GM10266 (cell line): Measurements from ENCODE around the gene NPTN.

Source experiments
- DNase-seq: peaks from one replicate; pipeline ENCODE4 v3.0.0; 2012; ENCODE audit errors: extremely low spot score
- CTCF ChIP-seq: IDR thresholded peaks from 2 replicates; pipeline ENCODE4 v1.5.1; 2012; ENCODE audit warnings: mild to moderate bottlenecking, low read depth; ENCODE audit not compliant: control insufficient read depth, insufficient read depth; ENCODE audit errors: missing control alignments

Gene NPTN

GRCh38 chr15:73632670-73633058, 525 bp downstream of the NPTN start:
- no peak for DNase-seq
- no peak for TF ChIP-seq CTCF

GRCh38 chr15:73631915-73632669, 1.1 kb downstream of the NPTN start:
- DNase-seq, result no peak
- no peak for TF ChIP-seq CTCF

- no peak for DNase-seq
- no peak for TF ChIP-seq CTCF
Observed at GRCh38 chr15:73630921-73631362, 2.2 kb downstream of the NPTN start.

GRCh38 chr15:73629798-73630429, 3.3 kb downstream of the NPTN start:
- no peak for DNase-seq
- TF ChIP-seq CTCF, result no peak

- DNase-seq, result no peak
- TF ChIP-seq CTCF, result no peak
Observed at GRCh38 chr15:73628976-73629797, 4.0 kb downstream of the NPTN start.

GRCh38 chr15:73628102-73628501, 5.1 kb downstream of the NPTN start:
- no peak for DNase-seq
- no peak for TF ChIP-seq CTCF

- no peak for TF ChIP-seq CTCF
Observed at GRCh38 chr15:73626072-73626471, 7.1 kb downstream of the NPTN start.

More at GRCh38 chr15:73626072-73626471, 7.1 kb downstream of the NPTN start:
- no peak for DNase-seq
